CD4-positive, alpha-beta T cell treated with Interleukin-21 for 1 hour (primary cell): ENCODE measurements around the gene SNTG2.

Experiments
- DNase-seq: peaks from one replicate; pipeline ENCODE4 v3.0.0-alpha.2; 2020

The SNTG2 gene

DNA sequence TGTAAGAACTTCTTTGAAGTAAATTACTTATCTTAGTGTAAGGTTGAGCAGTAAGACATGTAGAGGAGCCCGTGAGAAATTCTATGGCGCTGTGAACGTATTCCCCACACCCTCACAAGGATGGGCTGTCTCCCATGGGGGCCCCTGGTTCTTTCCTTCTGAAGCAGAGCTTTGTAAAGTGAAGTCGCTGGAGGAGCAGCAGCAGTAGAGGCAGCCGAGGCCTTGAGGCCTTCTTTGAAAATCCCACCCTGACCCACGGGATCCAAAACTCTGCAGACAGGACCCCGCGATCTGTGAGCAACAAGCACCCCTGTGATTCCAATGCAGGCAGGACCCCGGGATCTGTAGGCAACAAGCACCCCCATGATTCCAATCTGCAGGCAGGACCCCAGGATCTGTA is 23.8 kb upstream of the SNTG2 start:
- no peak for DNase-seq

DNA sequence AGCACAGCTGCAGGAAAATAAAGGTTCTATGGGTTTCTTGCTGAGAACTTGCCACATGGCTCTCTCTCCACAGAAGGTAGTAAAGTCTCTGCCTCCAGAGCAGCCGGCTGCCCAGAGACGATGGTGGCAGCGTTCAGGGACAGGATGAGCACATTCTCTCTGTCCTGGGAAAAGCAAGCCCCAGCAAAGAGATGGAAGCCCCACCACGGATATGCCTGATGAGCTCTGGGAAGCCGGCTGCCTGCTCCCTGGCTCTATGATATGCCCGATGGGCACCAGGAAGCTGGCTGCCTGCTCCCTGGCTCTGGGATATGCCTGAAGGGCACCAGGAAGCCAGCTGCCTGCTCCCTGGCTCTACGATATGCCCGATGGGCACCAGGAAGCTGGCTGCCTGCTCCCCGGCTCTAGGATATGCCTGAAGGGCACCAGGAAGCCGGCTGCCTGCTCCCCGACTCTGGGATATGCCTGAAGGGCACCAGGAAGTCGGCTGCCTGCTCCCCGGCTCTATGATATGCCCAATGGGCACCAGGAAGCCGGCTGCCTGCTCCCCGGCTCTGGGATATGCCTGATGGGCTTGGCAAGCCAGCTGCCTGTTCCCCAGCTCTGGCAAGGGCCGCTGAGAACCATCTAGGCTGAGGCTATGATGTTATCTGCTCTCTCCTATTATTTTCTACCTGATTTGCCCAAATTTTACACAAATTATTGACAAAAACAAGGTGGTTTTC is 21.5 kb upstream of the SNTG2 start:
- DNase-seq, result no peak

DNA sequence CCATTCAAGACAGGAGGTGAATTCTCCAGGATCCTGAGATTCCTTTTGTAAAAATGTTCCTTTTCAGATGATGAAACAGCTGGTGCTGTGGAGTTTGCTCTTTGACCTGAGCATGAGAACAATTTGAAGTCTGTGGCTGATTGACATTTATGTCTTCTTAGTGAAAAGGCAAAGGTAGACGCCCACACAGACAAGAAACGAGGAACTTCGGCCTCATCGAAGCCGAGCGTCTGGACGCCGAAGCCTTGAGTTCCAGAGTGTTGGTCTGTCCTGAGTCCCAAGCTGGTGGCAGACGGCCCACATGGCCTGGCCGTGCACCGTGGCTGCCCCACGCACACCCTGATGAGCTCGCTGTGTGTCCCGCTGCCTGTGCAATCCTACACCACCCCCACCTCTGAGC is 20.7 kb upstream of the SNTG2 start:
- DNase-seq, result no peak

DNA sequence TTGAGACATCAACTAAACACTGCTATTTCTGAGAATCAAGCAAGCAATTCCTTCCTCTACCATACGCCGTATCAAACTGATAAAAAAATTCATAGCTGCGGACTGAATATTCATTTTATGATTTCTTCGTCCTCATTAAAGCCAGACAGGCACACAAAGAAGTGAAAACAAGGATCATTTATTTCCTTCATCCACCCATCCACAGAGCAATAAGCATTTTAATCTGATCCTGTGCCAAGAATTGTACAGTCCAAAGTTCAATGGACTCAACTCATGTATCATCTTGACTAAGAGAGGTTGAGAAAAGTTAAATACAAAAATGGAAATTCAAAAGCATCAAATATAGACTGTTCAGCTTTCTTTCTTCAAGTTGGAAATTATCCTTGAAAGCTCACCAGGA is 19.7 kb upstream of the SNTG2 start:
- no peak for DNase-seq

DNA sequence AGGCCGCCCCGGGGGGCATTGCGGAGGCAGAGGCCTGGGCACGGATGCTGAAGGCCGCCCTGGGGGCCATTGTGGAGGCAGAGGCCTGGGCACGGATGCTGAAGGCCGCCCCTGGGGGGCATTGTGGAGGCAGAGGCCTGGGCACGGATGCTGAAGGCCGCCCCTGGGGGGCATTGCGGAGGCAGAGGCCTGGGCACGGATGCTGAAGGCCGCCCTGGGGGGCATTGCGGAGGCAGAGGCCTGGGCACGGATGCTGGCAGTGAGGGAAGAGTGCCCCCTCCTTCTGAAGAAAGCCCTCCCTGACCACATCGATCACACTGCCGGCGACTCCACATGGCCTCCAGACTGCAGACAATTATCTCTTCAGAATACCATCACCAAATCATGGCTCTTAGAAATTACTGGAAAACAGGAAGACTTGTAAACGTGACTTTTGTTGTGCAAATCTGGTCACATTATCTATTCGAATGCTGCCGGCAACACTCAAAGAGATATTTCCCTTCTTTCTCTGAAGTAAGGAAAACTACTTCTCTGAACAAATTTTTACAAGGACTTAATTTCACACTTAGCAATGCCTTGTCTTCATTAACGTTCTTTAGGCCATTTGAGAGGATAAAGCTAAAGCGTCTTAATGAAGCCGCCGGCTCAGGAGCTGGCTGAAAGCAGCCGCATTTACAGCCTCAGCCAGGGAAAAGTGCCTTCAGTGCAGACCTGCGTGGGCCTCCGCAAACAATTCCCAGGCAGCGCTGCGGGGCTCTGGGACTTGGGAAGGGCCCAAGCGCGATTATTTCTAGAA is 18.1 kb upstream of the SNTG2 start:
- no peak for DNase-seq

DNA sequence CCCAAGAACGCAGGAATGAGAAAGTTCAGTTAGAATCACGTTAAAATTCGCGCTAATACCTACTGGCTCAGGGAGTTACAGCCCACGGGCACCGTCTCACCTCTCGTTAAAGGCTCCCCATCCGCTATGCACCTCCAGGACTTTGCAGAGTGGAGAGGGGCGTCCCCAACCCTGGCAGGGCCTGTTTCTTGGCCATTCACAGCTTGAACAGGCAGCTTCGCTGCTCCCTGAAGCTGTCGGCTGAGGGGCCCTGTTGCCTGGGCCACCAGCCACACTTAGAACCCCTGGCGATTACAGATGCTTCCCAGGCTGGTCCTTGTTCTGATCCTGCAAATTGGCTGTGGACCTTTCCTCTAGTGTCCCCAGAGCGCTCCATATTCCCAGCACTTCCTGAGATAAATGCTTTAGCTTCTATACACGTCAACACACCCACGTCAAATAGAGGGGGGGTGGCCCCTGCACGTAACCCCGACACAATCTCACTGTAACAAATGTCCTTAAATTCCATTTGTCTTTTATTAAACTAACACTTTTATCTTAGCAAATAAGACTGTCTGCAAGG is 16.8 kb upstream of the SNTG2 start:
- no peak for DNase-seq

DNA sequence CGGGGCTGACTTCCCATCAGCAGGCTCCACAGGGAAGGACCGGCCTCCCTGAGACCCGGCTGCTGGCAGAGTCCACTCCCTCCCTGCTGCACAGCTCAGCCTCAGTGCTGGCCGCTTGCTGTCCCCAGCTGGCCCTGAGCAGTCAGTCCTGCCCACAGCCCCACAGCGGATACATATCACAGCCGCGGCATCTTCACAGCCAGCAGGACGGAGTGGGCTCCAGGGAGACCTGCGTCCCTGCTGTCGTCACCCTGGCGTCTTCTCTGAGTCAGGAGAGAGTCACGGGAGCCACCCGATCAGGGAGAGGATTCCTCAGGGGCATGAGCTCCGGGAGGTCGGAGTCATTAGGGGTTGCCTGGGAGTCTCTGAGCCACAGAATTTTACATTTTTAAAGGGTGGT is 13.1 kb upstream of the SNTG2 start:
- DNase-seq, result no peak

DNA sequence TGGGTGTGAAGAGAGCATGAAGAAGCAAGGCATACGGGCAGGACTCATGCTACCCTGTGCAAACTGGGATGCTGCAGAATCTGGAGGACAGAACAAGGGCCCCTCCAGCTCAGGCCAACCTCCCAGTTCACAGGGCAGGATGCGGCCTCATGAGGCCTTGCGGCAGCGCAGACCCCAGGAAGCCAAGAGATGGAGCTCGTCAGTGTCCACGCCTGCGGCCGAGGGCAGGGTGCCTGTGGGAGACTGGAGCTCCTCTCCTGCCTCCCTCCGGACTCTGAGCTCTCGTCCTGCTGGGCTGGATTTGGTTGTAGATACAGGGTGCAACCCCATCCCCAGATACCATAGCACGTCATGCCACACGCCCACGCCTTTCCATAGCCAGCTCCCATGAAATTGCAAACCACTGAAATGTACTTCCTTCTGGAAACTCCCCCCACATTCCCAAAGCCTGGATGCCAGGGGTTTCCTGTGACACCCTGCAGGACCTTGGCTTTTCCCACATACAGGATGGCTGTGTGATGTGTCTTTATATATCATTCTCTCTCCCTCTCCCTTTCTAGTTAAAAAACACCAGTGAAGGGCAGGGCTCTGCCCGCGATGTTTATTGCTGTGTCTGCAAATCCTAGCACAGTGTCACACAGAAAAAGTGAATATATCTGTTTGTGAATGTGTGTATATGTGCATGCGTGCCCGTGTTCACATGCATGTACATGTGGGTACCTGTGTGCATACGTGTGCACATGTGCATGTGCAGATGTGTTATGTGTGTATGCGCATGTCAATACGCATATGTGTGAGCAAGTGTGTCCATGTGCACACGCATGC is 12.3 kb upstream of the SNTG2 start:
- DNase-seq, result no peak

DNA sequence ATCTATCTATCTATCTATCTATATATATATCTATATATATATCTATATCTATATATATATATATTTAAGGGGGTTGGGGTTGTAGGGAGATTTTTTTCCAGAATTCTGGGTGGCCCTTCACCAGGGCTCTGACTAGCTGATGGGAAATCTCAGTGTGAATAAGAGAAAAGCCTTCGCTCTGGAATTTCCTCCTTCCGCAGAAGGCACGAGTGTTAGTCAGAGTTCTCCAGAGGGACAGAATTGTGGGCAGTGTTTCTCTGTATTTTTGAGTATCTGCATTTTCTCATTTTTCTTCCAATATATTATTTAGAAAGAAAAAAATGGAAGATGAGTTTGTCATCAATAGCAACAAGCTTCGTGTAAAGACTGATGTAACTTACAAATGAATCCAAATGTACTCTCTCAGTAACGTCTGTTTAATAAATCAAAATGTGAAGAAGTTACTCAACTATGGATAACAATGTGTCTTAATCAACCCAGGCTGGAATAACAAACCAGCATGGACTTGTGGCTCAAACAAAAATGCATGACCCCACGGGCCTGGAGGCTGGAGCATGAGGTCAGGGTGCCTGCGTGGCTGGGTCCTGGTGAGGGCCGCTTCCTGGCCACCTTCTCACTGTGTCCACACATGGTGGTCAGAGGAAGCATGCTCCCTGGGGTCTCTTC is 10.6 kb upstream of the SNTG2 start:
- DNase-seq, result no peak

DNA sequence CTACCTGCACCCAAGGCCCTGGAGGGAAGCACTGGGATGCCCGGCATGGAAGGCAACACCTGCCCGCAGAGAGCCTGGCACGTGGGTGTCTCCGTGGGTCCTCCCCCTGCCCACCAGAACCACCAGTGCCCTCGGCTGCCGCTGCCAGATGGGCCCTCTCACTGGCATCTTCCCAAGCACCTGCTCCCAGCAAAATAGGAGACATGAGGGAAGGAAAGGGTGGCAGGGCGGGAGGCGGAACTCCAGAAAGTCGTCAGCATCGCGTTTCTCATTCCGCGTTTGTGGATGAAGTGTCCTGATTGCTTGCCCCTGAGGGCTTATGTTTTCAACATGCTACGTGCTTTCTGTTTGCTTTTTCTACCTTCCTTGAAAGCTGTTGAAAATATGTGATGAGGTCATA is 8.8 kb upstream of the SNTG2 start:
- no peak for DNase-seq

DNA sequence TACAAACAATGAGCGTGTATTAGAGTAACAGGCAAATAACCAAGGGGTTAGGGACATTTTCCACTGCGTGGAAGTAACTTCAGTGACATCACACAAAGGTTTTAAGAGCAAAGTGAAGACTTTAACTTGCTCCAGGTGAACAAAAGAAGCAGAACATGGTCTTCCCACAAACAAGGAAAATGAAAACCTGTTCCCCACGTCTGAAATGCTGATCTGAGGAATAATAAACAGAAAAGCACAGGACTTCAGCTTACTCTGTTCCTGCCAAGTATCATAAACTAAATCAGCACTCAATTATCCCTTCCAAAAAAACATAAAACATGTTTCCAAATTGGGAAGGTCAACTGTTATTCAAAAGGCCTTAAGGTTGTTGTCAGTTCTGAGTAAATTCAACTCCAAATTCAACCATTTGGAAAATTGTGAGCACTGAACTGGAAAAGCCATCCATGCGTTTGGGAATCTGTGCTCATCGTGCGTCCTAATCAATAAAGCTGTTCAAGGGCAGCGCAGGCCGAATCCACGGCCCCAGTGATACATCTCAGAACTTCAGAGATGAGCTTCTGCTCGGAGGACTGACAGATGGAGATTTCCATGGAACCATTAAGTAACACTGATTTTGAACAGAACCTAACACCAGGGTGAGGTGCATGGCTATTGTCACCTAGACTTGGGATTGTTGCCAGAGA is 7.7 kb upstream of the SNTG2 start:
- no peak for DNase-seq

DNA sequence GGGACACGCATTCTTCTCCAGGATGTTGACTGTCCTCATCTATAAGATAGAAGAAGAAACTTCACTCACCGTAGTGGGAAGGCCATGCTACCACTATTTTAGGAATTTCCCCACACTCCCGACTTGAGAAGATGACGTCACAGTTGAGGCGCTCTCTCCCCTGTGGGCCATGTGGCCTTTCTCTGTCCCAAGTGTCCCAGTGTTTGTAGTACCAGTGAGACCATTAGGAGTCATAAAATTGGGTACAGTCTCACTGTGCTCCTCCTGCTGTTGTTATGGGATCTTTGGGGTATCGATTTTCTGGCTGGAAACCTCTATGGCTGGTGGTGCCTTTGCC is 7.2 kb upstream of the SNTG2 start:
- no peak for DNase-seq

DNA sequence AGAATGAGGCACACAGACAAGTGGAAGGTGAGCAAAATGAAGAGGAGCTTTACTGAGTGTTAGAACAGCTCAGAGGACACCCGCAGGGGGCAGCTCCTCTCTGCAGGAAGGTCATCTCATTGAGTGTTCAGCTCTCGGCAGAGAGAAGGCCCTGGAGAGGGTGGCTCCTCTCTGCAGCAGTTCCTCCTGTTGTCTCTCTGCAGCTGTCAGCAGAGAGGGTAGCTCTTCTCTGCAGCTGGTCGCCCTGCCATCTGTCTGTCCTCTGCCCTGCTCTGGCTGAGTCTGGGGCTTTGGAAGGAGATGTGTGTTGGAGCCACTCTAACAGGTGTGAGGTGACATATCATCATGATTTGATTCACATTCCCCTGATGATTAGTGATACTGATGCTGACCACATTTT is 6.8 kb upstream of the SNTG2 start:
- DNase-seq, result no peak

DNA sequence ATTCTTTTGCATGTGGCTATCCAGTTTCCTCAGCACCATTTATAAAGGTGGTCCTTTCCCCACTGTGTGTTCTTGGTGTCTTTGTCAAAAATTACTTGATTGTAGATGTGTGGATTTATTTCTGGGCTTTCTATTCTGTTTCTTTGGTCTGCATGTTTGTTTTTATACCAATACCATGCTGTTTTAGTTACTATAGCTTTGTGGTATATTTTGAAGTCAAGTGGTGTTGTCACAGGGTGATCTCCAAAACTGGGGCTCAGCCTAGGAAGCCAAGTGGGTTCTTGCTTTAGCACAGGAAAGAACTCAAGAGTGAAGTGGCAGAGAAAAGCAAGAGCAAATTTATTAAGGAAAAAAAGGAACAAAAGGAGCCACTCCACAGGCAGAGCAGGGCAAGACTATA is 6.0 kb upstream of the SNTG2 start:
- DNase-seq, result no peak

DNA sequence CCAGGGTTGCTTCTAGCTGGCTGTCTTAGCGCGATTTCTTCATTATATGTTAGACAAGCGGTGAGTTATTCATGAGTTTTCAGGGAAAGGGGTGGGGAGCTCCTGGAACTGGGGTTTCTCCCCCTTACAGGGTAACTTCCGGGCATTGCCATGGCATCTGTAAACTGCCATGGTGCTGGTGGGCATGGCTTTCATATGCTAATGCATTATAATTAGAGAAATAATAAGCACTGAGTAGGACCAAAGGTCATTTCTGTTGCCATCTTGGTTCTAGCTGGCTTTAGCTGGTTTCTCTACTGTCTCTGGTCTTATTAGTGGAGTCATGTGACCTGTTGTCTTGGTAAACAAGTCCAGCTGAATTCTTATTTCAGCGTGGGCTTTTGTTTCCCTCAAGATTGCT is 5.5 kb upstream of the SNTG2 start:
- DNase-seq, result no peak

DNA sequence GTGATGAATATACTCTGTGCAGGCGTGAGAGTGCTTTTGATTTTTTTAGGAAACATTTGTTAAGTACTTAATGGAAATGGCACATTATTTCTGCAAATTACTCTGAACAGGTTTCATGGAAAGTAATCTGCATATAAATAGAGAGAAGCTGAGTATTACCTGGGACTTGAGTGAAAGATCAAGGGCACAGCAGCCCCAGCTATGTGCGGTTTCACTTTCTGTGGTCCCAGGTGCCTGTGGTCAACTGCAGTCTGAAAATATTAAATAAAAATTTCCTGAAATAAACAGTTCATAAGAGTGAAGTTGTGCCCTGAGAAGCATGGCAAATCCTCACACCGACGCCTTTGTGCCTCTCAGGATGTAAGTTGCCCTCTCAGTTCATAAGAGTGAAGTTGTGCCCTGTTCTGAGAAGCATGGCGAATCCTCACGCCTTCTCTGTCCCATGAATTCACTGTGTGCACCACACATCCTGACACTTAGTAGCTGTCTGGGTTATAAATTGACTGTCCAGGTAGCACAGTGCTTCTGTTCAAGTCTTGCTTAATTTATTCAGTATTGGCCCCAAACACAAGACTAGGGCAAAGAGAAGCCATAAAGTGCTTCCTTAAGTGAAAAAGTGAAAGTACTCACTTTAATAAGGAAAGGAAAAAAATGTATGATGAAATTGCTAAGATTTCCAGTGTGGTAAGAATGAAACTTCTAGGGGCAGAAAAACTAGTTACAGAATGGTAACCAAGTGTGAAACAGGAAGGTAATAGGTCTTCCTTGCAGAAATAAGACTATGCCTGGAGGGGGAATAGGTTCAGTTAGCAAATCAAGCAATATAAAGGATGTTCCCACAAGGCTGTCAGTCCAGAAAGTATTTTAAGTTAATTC is 4.3 kb upstream of the SNTG2 start:
- DNase-seq, result no peak

DNA sequence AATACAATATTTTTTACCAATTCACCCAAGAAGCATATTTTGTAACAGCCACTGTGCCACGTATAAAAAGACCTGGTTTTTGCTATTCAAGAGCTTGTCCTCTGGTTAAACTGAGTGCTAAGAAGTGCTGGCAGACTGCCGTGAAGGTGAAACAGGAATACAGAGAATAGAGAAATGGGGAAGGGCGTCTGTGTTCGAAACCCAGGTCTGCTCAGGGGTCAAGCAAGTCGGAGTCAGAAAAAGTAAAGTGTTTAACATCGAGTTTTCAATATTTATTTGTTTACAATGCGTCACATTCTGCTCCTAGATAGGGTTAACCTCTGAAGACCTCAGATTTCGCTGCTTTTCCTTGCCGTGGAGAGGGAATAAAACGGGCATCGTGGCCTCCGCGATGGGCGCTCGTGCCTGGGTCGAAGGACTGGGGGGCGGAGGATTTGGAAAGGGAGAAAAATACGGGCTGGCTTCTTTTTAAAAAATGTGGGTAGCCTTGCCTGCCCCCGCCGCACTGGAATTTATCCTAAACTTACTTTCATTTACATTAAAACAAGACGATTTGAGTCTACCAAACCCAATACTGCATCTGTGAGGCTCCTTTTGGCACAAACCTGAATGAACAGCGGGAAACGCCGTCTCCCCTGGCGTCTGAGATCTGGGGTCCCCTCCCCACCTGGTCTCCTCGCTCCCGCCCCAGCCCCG is 1.1 kb upstream of the SNTG2 start:
- DNase-seq, result no peak

DNA sequence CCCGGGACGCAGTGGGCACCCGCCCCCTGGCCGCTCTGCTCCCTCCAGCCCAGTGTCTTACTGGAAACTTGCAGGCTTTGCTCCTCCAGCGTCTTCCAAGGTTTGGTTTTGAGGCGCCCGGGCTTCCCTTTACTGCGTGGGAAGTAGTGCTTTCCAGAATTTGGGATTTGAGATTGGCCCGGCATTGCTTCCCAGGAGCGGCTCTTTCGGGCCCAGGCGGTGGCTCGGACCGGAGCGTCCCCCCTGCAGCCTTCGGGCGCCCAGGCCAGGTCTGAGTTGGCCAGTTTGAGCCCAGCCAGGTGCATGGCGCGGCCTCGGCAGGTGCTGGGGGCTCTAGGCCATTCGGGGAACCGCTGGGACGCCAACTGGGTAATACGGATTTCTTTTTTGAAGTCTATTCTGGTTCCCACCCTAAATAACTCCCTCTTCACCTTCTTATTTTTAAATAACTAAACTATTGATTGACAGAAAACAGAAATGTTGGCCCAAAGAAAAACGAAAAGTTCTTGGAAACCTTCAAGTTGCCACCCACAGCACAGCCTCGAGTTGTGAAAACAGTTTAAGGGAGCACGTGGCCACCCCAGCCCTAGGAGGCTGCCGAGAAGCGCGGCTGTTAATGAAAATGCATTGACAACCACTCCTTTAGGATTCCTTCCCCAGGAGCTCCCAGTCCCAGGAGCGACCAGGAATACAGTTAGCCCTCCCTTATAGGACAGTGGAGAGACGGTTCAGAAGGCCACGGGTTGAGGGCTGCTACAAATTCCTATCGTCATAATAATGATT is 766 bp downstream of the SNTG2 start:
- DNase-seq, result no peak

DNA sequence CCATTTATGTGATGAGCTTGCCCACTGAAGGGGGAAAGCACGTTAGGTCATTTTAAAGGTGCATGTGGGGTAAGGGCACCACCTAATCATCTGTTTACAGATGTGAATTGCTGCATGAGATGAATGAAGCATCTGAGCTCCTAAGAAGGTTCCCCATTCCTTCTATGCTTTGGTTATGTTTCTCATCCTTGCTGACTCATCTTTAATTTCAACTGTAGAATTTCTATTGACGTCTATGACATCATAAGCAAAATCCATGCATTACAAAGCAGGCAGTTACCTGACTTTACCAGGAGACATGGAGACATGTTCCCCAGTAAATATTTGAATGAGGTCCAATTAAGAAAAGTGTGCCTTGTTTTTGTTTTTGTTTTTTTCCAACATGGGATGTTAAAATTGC is 2.8 kb downstream of the SNTG2 start:
- no peak for DNase-seq
